A549 (cell line): Measurements from ENCODE around the gene XRN1. TPM values are rescaled to one million over a fixed set of nuclear protein-coding genes. Genes with fewer than 3 reads are reported as not detected.

ENCODE experiments used
- ATAC-seq, 2 experiments: fragments of 200-7000 bp in 1 of 2; fragments of >200 bp in 1 of 2; cut with Nextera tagmentation in 1 of 2; cut with Tn5 transposase in 1 of 2; 3 replicates each; pipeline versions ENCODE4 v1.8.0 to v1.9.1; 2018 to 2020; ENCODE audit warnings: mild to moderate bottlenecking in 1 of 2, moderate library complexity in 1 of 2
- CTCF ChIA-PET: fragments of 300-600 bp; sonication (Branson Sonifier 250); formaldehyde crosslinking; extraction: SDS; loops from one replicate; lab custom pipeline; 2021; ENCODE audit warnings: antibody characterized with exemption, inconsistent platforms; lab: Yijun Ruan, JAX
- POLR2A ChIA-PET: fragments of 350-600 bp; formaldehyde crosslinking; extraction: SDS; loops from one replicate; lab custom pipeline; 2021; ENCODE audit warnings: antibody characterized with exemption, inconsistent platforms; lab: Yijun Ruan, JAX
- DNase-seq, 2 experiments: peaks; one replicate each; pipeline versions ENCODE4 v3.0.0 to v3.0.0-alpha.2; 2011 to 2016; ENCODE audit warnings: low read depth in 1 of 2, low spot score in 1 of 2
- FAIRE-seq: peaks from 2 replicates; lab custom pipeline; 2011; peaks lifted over from hg19 to GRCh38; lab: Jason Lieb, UNC
- H3K27ac ChIP-seq, 2 experiments: fragments of >200 bp; sonication (Bioruptor Twin); formaldehyde crosslinking; 3 replicates each; pipeline ENCODE4 v1.5.1; 2016 to 2017
- H3K4me1 ChIP-seq: fragments of >200 bp; sonication (Bioruptor Twin); formaldehyde crosslinking; 3 replicates; pipeline ENCODE4 v1.6.1; 2016
- H3K4me2 ChIP-seq: fragments of >200 bp; sonication (Bioruptor Twin); formaldehyde crosslinking; 3 replicates; pipeline ENCODE4 v1.6.1; 2016
- H3K4me3 ChIP-seq: fragments of >200 bp; sonication (Bioruptor Twin); formaldehyde crosslinking; 3 replicates; pipeline ENCODE4 v1.5.1; 2016
- H3K9me3 ChIP-seq: fragments of >200 bp; sonication (Bioruptor Twin); formaldehyde crosslinking; 3 replicates; pipeline ENCODE4 v1.6.1; 2016
- CHD2 ChIP-seq: fragments of 150-350 bp; IDR thresholded peaks from 2 replicates; pipeline ENCODE4 v1.6.1; 2014; ENCODE audit warnings: low read length; ENCODE audit not compliant: partially characterized antibody
- CHD4 ChIP-seq: fragments of 200-600 bp; sonication (generic); IDR thresholded peaks from 2 replicates; pipeline ENCODE4 v1.6.1; 2016; ENCODE audit warnings: antibody characterized with exemption, mild to moderate bottlenecking, borderline replicate concordance
- E2F6 ChIP-seq: IDR thresholded peaks from 2 replicates; pipeline ENCODE4 v1.6.1; 2012; ENCODE audit warnings: low read depth, borderline replicate concordance
- EHMT2 ChIP-seq: fragments of 200-600 bp; sonication (generic); IDR thresholded peaks from 2 replicates; pipeline ENCODE4 v1.6.1; 2016; ENCODE audit warnings: antibody characterized with exemption, low read depth, mild to moderate bottlenecking, moderate library complexity
- ESRRA ChIP-seq: fragments of 150-350 bp; IDR thresholded peaks from 2 replicates; pipeline ENCODE4 v1.6.1; 2014; ENCODE audit warnings: mild to moderate bottlenecking, low read length, borderline replicate concordance
- FOXS1 ChIP-seq: fragments of 250-450 bp; sonication (Bioruptor Pico); IDR thresholded peaks from 2 replicates; pipeline ENCODE4 v1.5.0; 2020; ENCODE audit warnings: mild to moderate bottlenecking, moderate library complexity
- HEYL ChIP-seq: fragments of 250-450 bp; sonication (Bioruptor Pico); IDR thresholded peaks from 2 replicates; pipeline ENCODE4 v1.8.0; 2021; ENCODE audit warnings: mild to moderate bottlenecking, moderate library complexity
- HMGXB4 ChIP-seq: fragments of 250-450 bp; sonication (Bioruptor Pico); IDR thresholded peaks from 2 replicates; pipeline ENCODE4 v1.5.0; 2021; ENCODE audit warnings: mild to moderate bottlenecking, moderate library complexity, borderline replicate concordance
- HOXA7 ChIP-seq: fragments of 250-450 bp; sonication (Bioruptor Pico); IDR thresholded peaks from 2 replicates; pipeline ENCODE4 v1.5.0; 2020; ENCODE audit warnings: mild to moderate bottlenecking, moderate library complexity
- JUN ChIP-seq, 2 experiments: fragments of >200 bp; sonication (Bioruptor Twin); formaldehyde crosslinking; IDR thresholded peaks; 2 replicates in 1 of 2; 3 replicates in 1 of 2; pipeline ENCODE4 v1.6.1; 2016 to 2017
- KDM1A ChIP-seq: fragments of 200-600 bp; sonication (generic); IDR thresholded peaks from 2 replicates; pipeline ENCODE4 v1.6.1; 2016; ENCODE audit warnings: low read depth, mild to moderate bottlenecking
- KDM5A ChIP-seq: fragments of 200-600 bp; sonication (generic); IDR thresholded peaks from 2 replicates; pipeline ENCODE4 v1.6.1; 2016; ENCODE audit warnings: antibody characterized with exemption, mild to moderate bottlenecking
- MAFK ChIP-seq: fragments of 450-650 bp; IDR thresholded peaks from 2 replicates; pipeline ENCODE4 v1.6.1; 2014; ENCODE audit not compliant: partially characterized antibody
- MAX ChIP-seq: IDR thresholded peaks from 2 replicates; pipeline ENCODE4 v1.6.1; 2012
- MAZ ChIP-seq: fragments of 150-350 bp; IDR thresholded peaks from 2 replicates; pipeline ENCODE4 v1.6.1; 2014; ENCODE audit warnings: antibody characterized with exemption, low read depth, low read length, borderline replicate concordance
- PHF8 ChIP-seq: fragments of 200-600 bp; sonication (generic); IDR thresholded peaks from 2 replicates; pipeline ENCODE4 v1.6.1; 2016; ENCODE audit warnings: low read depth, mild to moderate bottlenecking, antibody characterized with exemption, moderate library complexity, borderline replicate concordance
- POLR2AphosphoS2 ChIP-seq: conservative IDR thresholded peaks from 2 replicates; pipeline ENCODE4 v1.6.1; 2012; ENCODE audit warnings: low read length, improper control_type of control experiment, inconsistent platforms
- RAD21 ChIP-seq, 2 experiments: fragments of >200 bp in 1 of 2; sonication (Bioruptor Twin) in 1 of 2; formaldehyde crosslinking in 1 of 2; IDR thresholded peaks in 1 of 2; conservative IDR thresholded peaks in 1 of 2; 2 replicates in 1 of 2; 3 replicates in 1 of 2; pipeline ENCODE4 v1.6.1; 2012 to 2018; ENCODE audit warnings: inconsistent platforms in 1 of 2
- RARB ChIP-seq: fragments of 250-450 bp; sonication (Bioruptor Pico); IDR thresholded peaks from 2 replicates; pipeline ENCODE4 v1.8.0; 2021; ENCODE audit warnings: mild to moderate bottlenecking, moderate library complexity
- RNF2 ChIP-seq: fragments of 200-600 bp; sonication (generic); IDR thresholded peaks from 2 replicates; pipeline ENCODE4 v1.6.1; 2016; ENCODE audit warnings: low read depth, mild to moderate bottlenecking, antibody characterized with exemption, moderate library complexity, borderline replicate concordance
- SMC3 ChIP-seq: fragments of >200 bp; sonication (Bioruptor Twin); formaldehyde crosslinking; IDR thresholded peaks from 3 replicates; pipeline ENCODE4 v1.6.1; 2018; ENCODE audit warnings: inconsistent platforms
- USF2 ChIP-seq: fragments of 450-650 bp; IDR thresholded peaks from 2 replicates; pipeline ENCODE4 v1.6.1; 2014; ENCODE audit warnings: antibody characterized with exemption
- ZSCAN20 ChIP-seq: fragments of 250-450 bp; sonication (Bioruptor Pico); IDR thresholded peaks from 2 replicates; pipeline ENCODE4 v1.8.0; 2022; ENCODE audit warnings: mild to moderate bottlenecking, moderate library complexity
- WGBS: methylation state at CpG from one replicate; pipeline ENCODE4 v1.1.6; 2017; ENCODE audit errors: missing lambda C conversion rate; 5-methylcytosine and 5-hydroxymethylcytosine counted together
- polyA plus RNA-seq, 4 experiments: library from polyadenylated mRNA; depleted of rRNA in 3 of 4; stranded (reverse); fragments of >200 nt; fragmentation: RNase III in 1 of 4; extraction: RNeasy Plus Mini Kit Qiagen cat#74134 plus additional on column Dnase treatment in 1 of 4; gene quantifications; 2 replicates in 3 of 4; 3 replicates in 1 of 4; pipeline ENCODE4 v1.2.3, GENCODE V29; 2011 to 2017

The XRN1 gene
- polyA plus RNA-seq, 2 of the 4 experiments (the other 2 are of a cell fraction): 4.2 to 22.6 TPM

GRCh38 chr3:142394921-142395622, 52.8 kb downstream of the XRN1 start:
- no peak for ATAC-seq
- CTCF ChIA-PET: interaction anchor here (1.0 to 1.6 kb wide), 2 partner anchors 17 to 26 kb away, joined by 3 to 5 read pairs; no protein-coding TSS in a partner anchor
- Histone ChIP-seq H3K4me2 (no peak overlapping the region), H3K4me1 (peaks cover under 1% of the 10 kb centered on the region; the same call in 2 of the 3 replicates), H3K9me3 (no peaks in the 10 kb centered on the region; the same call in 2 of the 3 replicates), H3K27ac (no peak overlapping the region), H3K4me3 (no peak overlapping the region)
- POLR2A ChIA-PET: no interaction called here
- no peak for TF ChIP-seq HMGXB4 (CRISPR knock-in tag)
- no peak for TF ChIP-seq HOXA7 (CRISPR knock-in tag)
- TF ChIP-seq KDM1A: no peak
- TF ChIP-seq ZSCAN20: no peak
- TF ChIP-seq MAFK: no peak
- TF ChIP-seq RAD21 (conservative IDR thresholded peaks at IDR 0.05 in 1 of 2, IDR thresholded peaks at IDR 0.05 in 1 of 2): no peak
- no peak for TF ChIP-seq EHMT2
- TF ChIP-seq ESRRA: no peak
- no peak for TF ChIP-seq CHD2
- no peak for TF ChIP-seq E2F6
- TF ChIP-seq FOXS1 (CRISPR knock-in tag): no peak
- no peak for TF ChIP-seq PHF8
- TF ChIP-seq MAZ: no peak
- TF ChIP-seq MAX: no peak
- no peak for TF ChIP-seq RNF2
- TF ChIP-seq HEYL (CRISPR knock-in tag): no peak
- FAIRE-seq: no peak
- no peak for DNase-seq
- WGBS: 88% methylated on average over 4 of the region's 4 CpGs

GRCh38 chr3:142385078-142385477, 62.8 kb downstream of the XRN1 start:
- FAIRE-seq: no peak
- H3K27ac ChIP-seq: no peak overlapping the region
- no peaks in the 10 kb centered on the region; the same call in 2 of the 3 replicates for H3K9me3 ChIP-seq
- H3K4me2 ChIP-seq: no peak overlapping the region
- CTCF ChIA-PET: no interaction called here
- TF ChIP-seq POLR2AphosphoS2 (no peak), RAD21 (conservative IDR thresholded peaks at IDR 0.05 in 1 of 2, IDR thresholded peaks at IDR 0.05 in 1 of 2) (no peak), PHF8 (no peak), SMC3 (no peak), JUN (IDR thresholded peaks at IDR 0.05) (no peak), MAX (no peak), RARB (CRISPR knock-in tag) (no peak), KDM5A (no peak), MAFK (no peak), USF2 (no peak), CHD4 (no peak)
- TF ChIP-seq, all 56 proteins: peak for 0
- Histone ChIP-seq H3K4me3 (no peak overlapping the region), H3K4me1 (no peaks in the 10 kb centered on the region)
- POLR2A ChIA-PET: no interaction called here
- no peak for ATAC-seq
- 98% methylated on average over 2 of the region's 2 CpGs for WGBS
- DNase-seq: no peak
